Stimulated activated CD4-positive, alpha-beta T cell treated with anti-CD3 and anti-CD28 coated beads, TNF-alpha, amount 100 ng/mL, for 4 hours (primary cell): ENCODE data around the gene SPIRE1.
"Not testable (repeated sequence)": the region's sequence is repeated elsewhere in the genome, so short reads cannot be mapped to it uniquely, and the experiment has no call there.

Experiments
- DNase-seq, 3 experiments: peaks; one replicate each; pipeline ENCODE4 v3.0.0-alpha.2; 2020; ENCODE audit warnings: low read depth in 3 of 3

Gene SPIRE1

GRCh38 chr18:12491611-12492435 lies 166.1 kb downstream of the SPIRE1 start:
- DNase-seq, result no peak

GRCh38 chr18:12485479-12486105 lies 172.3 kb downstream of the SPIRE1 start:
- DNase-seq, result no peak

- not testable (repeated sequence) for DNase-seq
Measured at GRCh38 chr18:12481915-12482314, 176.0 kb downstream of the SPIRE1 start.

DNA sequence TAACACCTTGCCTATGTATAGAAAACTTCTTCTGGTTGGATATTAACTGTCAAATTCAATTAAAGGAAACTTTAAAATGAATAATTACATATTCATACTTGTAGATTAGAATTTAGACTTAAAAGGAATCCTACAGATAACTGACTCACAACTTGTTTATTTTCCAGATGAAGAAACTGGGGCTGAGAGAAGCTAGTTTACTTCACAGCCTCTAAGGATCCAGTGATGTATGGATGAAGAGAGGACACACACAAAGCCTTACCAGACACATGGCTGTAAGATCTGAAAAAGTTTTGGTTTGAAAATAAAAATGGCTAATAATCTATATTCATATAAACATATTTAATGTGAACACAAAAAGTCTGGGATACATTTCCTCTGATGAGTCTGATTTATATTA lies 177.9 kb downstream of the SPIRE1 start:
- no peak for DNase-seq

- no peak for DNase-seq
Measured at GRCh38 chr18:12479536-12479935, 178.4 kb downstream of the SPIRE1 start.

- no peak for DNase-seq
Measured at GRCh38 chr18:12478269-12479047, 179.4 kb downstream of the SPIRE1 start.

DNA sequence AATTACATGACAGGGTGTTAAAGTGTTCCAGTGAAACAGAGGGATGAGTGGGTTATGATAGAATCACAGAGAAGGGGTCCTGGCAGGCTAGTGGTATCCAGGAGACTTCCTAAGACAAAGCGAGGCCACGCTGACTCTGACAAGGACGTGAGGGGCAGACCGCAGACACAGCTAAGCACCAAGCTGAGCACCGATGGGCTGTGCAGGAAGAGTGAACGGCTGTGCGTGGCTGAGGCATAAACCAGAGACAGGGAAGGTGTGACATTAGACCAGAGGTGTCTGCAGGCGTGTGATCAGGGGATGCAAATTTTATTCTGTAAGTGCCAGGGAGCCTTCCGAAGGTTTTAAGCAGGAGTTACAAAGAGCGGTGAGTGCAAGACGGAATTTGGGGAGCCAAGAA lies 180.3 kb downstream of the SPIRE1 start:
- DNase-seq, result no peak

- DNase-seq, result no peak
Measured at GRCh38 chr18:12476955-12477354, 181.0 kb downstream of the SPIRE1 start.

DNA sequence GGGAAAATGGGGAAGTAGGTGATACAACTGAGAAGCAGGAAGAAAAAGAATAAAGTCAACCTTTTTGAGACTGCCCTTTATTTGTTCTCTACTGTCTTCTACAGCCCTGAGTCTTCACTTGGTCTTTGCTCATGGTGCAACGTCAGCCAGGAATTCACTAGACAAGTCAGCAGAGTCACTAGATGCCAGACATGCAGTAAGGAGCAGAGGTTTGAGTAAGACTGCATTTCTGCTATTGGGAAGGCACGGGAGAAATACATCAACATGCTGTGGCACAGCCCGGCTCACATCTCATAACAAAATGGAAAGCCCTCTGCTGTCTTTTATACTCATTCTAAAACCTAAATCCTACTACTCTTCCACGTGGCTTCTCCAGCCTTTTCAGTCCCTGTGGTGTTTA lies 183.0 kb downstream of the SPIRE1 start:
- DNase-seq, result no peak

DNA sequence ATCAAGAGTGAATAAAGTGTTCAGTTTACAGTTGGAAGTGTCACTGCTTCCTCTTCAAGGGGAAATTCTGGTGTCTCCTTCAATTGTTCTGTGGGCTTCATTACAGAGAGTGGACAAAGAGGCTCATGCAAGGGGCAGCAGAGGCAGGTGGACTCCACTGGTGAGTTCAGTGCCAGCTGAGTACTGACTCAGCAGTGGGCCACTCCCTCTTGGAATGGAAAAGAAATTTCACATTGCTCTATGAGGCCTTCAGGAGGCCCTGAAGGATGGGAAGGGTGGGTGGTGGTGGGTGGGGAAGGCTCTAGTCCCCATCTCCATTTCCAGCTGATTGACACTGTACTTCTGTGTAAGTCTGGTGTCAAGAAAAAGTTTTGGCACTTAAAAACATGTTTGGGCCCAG lies 183.8 kb downstream of the SPIRE1 start:
- DNase-seq, result no peak

DNA sequence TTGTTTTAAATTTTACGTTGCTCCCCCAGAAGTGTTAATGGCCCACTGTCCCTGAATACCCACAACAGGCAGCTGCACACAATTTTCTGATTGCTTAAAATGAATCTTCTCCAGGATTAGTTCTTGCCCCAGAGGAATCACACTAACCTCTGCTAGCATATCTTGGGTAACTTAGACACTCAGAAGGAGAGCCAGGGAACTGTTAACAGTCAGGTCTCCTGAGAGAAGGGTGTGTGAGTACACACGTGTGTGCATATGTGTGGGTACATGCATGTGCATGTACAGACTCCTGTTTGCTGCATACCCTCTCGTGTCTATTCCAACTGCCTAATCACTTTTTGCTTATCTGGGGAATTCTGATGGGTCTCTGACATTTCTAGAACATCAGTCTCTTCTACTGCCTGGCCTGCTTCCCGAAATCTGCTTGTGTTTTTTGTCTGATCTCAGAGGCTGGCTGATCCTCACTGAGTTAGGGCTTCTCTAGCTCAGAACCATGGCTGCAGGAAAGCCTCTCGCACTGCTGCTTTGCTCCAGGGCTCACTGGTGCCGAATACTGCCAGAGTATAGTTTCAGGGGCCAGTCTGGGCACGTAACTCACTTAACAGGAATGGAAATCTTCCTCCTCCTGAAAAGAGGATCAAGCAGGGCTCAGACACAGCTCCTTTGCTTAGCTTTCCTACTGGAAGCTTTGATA lies 187.4 kb downstream of the SPIRE1 start:
- DNase-seq, result no peak

- no peak for DNase-seq
Measured at GRCh38 chr18:12468445-12468844, 189.5 kb downstream of the SPIRE1 start.

DNA sequence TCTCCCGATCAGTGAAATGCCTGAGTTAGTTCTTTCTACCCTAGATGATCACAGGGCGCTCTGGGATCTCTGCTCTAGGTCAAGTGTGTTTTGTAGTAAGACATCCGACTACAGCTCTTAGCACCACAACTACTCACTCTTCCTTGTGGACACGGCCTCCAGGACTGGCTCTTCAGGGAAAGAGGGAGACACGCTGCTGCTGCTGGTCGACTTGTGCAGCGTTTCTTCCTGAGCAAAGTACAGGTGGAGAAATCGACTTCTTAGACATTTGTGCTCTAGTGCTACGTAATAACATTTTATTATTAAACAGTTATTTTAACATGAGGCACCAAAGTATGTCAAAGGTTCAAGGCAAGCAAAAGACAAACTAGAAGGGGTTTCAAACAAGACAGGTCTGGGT lies 193.2 kb downstream of the SPIRE1 start:
- no peak for DNase-seq

DNA sequence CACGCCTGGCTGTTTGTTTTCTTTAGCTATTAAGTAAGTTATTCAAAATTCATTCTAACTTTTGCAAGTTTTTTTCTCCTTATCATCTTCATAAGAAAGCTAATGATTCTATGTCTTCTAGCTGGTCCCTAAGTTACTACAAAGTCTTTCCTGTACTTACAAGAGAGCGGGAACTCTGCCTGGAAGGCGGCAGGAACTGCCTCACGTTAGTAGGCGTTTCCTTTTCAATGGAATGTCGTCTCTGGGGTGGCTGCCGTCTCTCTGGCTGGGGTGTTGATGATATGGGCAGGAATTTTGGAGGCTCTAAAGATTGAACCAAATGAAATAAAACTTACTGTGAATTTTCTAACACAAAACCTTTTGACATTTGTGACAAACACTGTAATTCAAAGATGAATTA lies 194.7 kb downstream of the SPIRE1 start:
- no peak for DNase-seq

DNA sequence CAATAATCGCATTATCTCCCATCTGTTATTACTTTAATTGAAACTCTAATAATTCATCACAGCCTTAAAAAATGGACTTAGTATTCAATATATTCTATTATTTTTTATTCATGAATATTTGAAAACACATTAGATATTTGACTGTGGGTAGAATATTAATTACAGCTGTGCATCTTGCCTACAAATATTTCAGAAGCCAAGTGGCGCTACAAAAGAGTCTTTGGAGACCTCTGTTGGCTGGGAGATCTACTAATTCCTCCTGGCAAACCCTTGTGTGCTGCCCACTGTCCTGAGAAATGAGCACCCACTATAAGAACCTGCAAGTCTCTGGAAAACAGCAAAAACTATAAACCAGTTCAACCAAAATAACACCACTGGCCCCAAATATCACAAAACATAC lies 195.7 kb downstream of the SPIRE1 start:
- DNase-seq, result no peak

DNA sequence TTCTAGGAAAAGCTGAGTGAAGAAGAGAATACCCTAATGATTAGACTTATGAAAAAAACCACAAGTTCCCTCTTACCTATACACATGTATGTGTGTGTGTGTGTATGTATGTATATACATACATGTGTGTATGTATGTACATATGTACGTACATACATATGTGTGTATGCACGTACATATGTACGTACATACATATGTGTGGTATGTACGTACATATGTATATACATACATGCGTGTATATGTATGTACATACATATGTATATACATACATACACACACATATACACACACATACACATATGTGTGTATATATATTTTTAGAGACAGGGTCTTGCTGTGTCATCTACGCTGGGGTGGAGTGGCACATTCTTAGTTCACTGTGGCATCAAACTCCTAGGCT lies 196.6 kb downstream of the SPIRE1 start:
- no peak for DNase-seq

GRCh38 chr18:12460874-12461273 lies 197.0 kb downstream of the SPIRE1 start:
- DNase-seq, result no peak

DNA sequence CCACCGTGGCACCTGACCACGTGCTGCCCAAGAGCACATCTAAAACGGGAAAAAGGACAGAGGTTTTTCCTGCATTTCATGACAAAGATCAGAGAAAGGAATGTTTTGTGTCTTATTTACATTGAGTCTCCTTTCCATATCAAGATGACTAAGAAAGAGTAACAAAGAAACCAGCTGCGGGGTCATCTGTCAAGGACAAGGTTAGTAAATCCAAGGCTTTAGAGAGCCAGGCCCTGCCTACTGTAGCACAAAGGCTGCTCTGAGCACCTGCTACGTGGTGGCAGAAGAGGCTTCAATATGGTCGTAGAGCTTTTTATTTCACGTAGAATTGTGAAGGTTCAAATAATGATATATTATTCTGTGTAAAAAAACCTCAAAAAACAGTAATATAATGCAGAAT lies 199.1 kb downstream of the SPIRE1 start:
- DNase-seq, result no peak

DNA sequence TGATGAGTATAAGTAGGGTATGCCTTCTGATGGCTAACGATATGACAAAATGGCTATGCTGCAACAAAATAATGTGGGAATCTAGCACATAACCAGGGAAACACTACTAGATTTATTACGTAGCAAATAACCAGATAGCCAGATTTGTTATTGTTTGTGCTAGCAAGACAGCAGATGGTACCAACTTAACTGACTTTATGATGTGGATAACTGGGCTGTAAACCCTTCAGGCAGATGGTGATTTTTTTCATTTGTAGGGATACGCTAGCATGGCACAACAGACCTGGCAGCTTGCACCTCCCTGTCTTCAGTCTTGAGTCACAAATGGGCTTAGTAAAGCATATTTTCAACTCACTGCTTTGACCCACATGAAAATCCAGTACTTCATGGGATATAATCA lies 201.5 kb downstream of the SPIRE1 start:
- DNase-seq, result no peak

GRCh38 chr18:12455496-12455895 lies 202.4 kb downstream of the SPIRE1 start:
- no peak for DNase-seq

DNA sequence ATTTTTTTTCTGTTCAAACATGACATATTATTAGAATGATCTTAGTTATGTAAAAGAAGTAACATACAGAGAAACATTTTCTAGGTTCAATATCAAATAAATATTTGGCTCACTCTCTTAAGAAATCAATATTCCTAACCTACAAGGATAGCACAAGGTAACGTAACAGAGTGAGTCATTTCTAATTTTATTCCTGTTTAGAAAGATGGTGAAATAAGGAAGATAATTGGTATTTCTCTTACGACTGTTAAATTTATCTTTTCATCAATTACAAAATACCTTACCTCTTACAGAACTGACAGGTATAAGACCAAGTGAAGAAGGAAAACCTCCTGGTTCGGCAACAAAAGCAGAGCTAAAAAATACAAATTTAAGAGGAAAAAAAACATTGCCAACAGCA lies 205.1 kb downstream of the SPIRE1 start:
- DNase-seq, result no peak

GRCh38 chr18:12451428-12451827 lies 206.5 kb downstream of the SPIRE1 start:
- DNase-seq, result no peak
